ENCODE measurements around the gene GOLGA2. TPM values are rescaled to one million over a fixed set of nuclear protein-coding genes. Genes with fewer than 3 reads are reported as not detected.

GOLGA2 gene
- total and polyA plus RNA-seq, 2 of the 13 experiments (the other 11 are each of a cell fraction or from before 2014, with no cell fraction given) = 45.3 to 45.8 TPM

DNA sequence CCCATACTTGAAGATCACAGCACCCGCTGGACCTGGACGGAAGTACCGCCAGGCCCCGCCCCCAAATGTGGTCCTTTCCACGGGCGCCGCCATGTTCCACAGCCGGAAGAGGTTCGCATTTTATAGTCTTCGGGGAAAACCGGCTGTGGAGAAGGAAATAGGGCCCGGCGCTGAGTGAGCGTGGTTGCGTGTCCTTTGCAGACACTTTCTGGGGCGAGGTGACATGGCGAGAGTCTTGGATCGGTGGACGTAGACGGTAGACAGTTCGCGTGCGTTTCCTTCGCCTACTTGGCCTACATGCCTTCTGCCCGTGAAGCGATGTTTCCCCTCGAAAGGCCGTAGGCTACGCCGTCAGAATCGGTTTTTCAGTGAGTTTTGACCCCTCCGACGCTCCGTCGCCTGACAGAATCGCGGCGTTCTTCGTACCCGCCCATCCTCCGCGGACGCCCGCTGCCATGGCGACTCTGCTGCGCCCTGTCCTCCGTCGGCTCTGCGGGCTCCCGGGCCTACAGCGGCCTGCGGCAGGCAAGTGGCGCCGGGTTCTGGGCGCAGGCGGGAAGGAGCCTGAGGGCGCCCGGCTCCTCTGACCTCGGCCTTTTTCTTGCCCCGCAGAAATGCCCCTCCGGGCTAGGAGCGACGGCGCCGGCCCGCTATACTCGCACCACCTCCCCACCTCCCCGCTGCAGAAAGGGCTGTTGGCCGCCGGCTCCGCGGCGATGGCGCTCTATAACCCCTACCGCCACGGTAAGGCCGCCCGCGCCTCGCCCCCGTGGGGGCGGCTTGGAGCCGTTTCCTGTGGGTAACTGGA lies 46.8 kb upstream of the GOLGA2 start, which contains the start of the genes COQ4 and TRUB2 (continued):
- TF ChIP-seq, protein P1, sequence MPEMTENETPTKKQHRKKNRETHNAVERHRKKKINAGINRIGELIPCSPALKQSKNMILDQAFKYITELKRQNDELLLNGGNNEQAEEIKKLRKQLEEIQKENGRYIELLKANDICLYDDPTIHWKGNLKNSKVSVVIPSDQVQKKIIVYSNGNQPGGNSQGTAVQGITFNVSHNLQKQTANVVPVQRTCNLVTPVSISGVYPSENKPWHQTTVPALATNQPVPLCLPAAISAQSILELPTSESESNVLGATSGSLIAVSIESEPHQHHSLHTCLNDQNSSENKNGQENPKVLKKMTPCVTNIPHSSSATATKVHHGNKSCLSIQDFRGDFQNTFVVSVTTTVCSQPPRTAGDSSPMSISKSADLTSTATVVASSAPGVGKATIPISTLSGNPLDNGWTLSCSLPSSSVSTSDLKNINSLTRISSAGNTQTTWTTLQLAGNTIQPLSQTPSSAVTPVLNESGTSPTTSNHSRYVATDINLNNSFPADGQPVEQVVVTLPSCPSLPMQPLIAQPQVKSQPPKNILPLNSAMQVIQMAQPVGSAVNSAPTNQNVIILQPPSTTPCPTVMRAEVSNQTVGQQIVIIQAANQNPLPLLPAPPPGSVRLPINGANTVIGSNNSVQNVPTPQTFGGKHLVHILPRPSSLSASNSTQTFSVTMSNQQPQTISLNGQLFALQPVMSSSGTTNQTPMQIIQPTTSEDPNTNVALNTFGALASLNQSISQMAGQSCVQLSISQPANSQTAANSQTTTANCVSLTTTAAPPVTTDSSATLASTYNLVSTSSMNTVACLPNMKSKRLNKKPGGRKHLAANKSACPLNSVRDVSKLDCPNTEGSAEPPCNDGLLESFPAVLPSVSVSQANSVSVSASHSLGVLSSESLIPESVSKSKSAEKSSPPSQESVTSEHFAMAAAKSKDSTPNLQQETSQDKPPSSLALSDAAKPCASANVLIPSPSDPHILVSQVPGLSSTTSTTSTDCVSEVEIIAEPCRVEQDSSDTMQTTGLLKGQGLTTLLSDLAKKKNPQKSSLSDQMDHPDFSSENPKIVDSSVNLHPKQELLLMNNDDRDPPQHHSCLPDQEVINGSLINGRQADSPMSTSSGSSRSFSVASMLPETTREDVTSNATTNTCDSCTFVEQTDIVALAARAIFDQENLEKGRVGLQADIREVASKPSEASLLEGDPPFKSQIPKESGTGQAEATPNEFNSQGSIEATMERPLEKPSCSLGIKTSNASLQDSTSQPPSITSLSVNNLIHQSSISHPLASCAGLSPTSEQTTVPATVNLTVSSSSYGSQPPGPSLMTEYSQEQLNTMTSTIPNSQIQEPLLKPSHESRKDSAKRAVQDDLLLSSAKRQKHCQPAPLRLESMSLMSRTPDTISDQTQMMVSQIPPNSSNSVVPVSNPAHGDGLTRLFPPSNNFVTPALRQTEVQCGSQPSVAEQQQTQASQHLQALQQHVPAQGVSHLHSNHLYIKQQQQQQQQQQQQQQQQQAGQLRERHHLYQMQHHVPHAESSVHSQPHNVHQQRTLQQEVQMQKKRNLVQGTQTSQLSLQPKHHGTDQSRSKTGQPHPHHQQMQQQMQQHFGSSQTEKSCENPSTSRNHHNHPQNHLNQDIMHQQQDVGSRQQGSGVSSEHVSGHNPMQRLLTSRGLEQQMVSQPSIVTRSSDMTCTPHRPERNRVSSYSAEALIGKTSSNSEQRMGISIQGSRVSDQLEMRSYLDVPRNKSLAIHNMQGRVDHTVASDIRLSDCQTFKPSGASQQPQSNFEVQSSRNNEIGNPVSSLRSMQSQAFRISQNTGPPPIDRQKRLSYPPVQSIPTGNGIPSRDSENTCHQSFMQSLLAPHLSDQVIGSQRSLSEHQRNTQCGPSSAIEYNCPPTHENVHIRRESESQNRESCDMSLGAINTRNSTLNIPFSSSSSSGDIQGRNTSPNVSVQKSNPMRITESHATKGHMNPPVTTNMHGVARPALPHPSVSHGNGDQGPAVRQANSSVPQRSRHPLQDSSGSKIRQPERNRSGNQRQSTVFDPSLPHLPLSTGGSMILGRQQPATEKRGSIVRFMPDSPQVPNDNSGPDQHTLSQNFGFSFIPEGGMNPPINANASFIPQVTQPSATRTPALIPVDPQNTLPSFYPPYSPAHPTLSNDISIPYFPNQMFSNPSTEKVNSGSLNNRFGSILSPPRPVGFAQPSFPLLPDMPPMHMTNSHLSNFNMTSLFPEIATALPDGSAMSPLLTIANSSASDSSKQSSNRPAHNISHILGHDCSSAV (CRISPR knock-in tag; IDR thresholded peaks at IDR 0.05; ENCODE audit: borderline replicate concordance) = no peak
- TF ChIP-seq SMAD1 (CRISPR knock-in tag; IDR thresholded peaks at IDR 0.05; ENCODE audit: borderline replicate concordance, low read depth) = 0 out of 2 replicates have a peak, but pooled peaks have one; percentile 10
- TF ChIP-seq, protein P2, sequence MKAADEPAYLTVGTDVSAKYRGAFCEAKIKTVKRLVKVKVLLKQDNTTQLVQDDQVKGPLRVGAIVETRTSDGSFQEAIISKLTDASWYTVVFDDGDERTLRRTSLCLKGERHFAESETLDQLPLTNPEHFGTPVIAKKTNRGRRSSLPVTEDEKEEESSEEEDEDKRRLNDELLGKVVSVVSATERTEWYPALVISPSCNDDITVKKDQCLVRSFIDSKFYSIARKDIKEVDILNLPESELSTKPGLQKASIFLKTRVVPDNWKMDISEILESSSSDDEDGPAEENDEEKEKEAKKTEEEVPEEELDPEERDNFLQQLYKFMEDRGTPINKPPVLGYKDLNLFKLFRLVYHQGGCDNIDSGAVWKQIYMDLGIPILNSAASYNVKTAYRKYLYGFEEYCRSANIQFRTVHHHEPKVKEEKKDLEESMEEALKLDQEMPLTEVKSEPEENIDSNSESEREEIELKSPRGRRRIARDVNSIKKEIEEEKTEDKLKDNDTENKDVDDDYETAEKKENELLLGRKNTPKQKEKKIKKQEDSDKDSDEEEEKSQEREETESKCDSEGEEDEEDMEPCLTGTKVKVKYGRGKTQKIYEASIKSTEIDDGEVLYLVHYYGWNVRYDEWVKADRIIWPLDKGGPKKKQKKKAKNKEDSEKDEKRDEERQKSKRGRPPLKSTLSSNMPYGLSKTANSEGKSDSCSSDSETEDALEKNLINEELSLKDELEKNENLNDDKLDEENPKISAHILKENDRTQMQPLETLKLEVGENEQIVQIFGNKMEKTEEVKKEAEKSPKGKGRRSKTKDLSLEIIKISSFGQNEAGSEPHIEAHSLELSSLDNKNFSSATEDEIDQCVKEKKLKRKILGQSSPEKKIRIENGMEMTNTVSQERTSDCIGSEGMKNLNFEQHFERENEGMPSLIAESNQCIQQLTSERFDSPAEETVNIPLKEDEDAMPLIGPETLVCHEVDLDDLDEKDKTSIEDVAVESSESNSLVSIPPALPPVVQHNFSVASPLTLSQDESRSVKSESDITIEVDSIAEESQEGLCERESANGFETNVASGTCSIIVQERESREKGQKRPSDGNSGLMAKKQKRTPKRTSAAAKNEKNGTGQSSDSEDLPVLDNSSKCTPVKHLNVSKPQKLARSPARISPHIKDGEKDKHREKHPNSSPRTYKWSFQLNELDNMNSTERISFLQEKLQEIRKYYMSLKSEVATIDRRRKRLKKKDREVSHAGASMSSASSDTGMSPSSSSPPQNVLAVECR (CRISPR knock-in tag; IDR thresholded peaks at IDR 0.05; ENCODE audit: borderline replicate concordance) = peak; percentile 98
- TF ChIP-seq, protein P3, sequence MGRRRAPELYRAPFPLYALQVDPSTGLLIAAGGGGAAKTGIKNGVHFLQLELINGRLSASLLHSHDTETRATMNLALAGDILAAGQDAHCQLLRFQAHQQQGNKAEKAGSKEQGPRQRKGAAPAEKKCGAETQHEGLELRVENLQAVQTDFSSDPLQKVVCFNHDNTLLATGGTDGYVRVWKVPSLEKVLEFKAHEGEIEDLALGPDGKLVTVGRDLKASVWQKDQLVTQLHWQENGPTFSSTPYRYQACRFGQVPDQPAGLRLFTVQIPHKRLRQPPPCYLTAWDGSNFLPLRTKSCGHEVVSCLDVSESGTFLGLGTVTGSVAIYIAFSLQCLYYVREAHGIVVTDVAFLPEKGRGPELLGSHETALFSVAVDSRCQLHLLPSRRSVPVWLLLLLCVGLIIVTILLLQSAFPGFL (CRISPR knock-in tag; IDR thresholded peaks at IDR 0.05) = no peak
- no peak for TF ChIP-seq SMAD9 (CRISPR knock-in tag; IDR thresholded peaks at IDR 0.05)
- peak; percentile 84 for TF ChIP-seq RFX3 (CRISPR knock-in tag; IDR thresholded peaks at IDR 0.05)
- TF ChIP-seq CBFB (CRISPR knock-in tag; IDR thresholded peaks at IDR 0.05) = peak; percentile 92
- peak; percentile 40 for TF ChIP-seq SMAD3 (CRISPR knock-in tag; IDR thresholded peaks at IDR 0.05)
- peak; percentile 92 for TF ChIP-seq ZNF574 (CRISPR knock-in tag; IDR thresholded peaks at IDR 0.05)
- no peak for TF ChIP-seq RFXANK (CRISPR knock-in tag; IDR thresholded peaks at IDR 0.05)
- TF ChIP-seq ZNF124 (CRISPR knock-in tag; IDR thresholded peaks at IDR 0.05) = peak; percentile 59; the same call in 1 of the 2 replicates

Measured in HepG2 (cell line).